PC-3 (cell line): Measurements from ENCODE around the gene MS4A18. TPM values are rescaled to one million over a fixed set of nuclear protein-coding genes. Genes with fewer than 3 reads are reported as not detected.

ENCODE experiments used
- ATAC-seq: fragments of 200-7000 bp; cut with Tn5 transposase; 2 replicates; pipeline ENCODE4 v1.9.1; 2020; ENCODE audit warnings: mild to moderate bottlenecking, moderate library complexity
- BruUV-seq: library from RNA; stranded (reverse); fragments of 400-500 nt; replicated peaks from 2 replicates; lab custom pipeline; 2021; lab: Mats Ljungman, UMichigan
- CTCF ChIA-PET: fragments of 300-600 bp; sonication (Branson Sonifier 250); formaldehyde crosslinking; loops from one replicate; lab custom pipeline; 2022; ENCODE audit warnings: antibody characterized with exemption; lab: Charles Lee
- POLR2A ChIA-PET: fragments of 300-600 bp; sonication (Branson Sonifier 250); formaldehyde crosslinking; loops from one replicate; lab custom pipeline; 2022; ENCODE audit warnings: antibody characterized with exemption; ENCODE audit not compliant: unreplicated experiment; lab: Charles Lee
- DNase-seq: peaks from one replicate; pipeline ENCODE4 v3.0.0-alpha.2; 2015
- H2AFZ ChIP-seq: fragments of 300-600 bp; sonication (generic); 2 replicates; pipeline ENCODE4 v1.6.0; 2016; ENCODE audit warnings: antibody characterized with exemption, low read length
- H3F3A ChIP-seq: fragments of 300-600 bp; sonication (generic); one replicate; pipeline ENCODE4 v1.6.0; 2017; ENCODE audit warnings: antibody characterized with exemption, low read length, control low read depth, mild to moderate bottlenecking; ENCODE audit not compliant: unreplicated experiment
- H3K27ac ChIP-seq: fragments of 300-600 bp; sonication (generic); 2 replicates; pipeline ENCODE4 v1.5.1; 2016; ENCODE audit warnings: mild to moderate bottlenecking, low read length
- H3K27me3 ChIP-seq: fragments of 300-600 bp; sonication (generic); 2 replicates; pipeline ENCODE4 v1.6.1; 2016; ENCODE audit warnings: low read length, mixed read lengths
- H3K36me3 ChIP-seq: fragments of 300-600 bp; sonication (generic); 2 replicates; pipeline ENCODE4 v1.6.1; 2016; ENCODE audit warnings: low read depth, mixed run types, low read length, mixed read lengths
- H3K4me1 ChIP-seq: fragments of 300-600 bp; sonication (generic); 2 replicates; pipeline ENCODE4 v1.5.1; 2016; ENCODE audit warnings: low read length; ENCODE audit not compliant: insufficient read depth
- H3K4me2 ChIP-seq: fragments of 300-600 bp; sonication (generic); 2 replicates; pipeline ENCODE4 v1.6.0; 2016; ENCODE audit warnings: low read length
- H3K4me3 ChIP-seq: fragments of 300-600 bp; sonication (generic); 2 replicates; pipeline ENCODE4 v1.5.1; 2016; ENCODE audit warnings: mild to moderate bottlenecking, low read length, mixed read lengths
- H3K79me2 ChIP-seq: fragments of 300-600 bp; sonication (generic); 2 replicates; pipeline ENCODE4 v1.6.1; 2017; ENCODE audit warnings: low read length, mixed read lengths
- H3K9ac ChIP-seq: fragments of 300-600 bp; sonication (generic); 2 replicates; pipeline ENCODE4 v1.6.0; 2016; ENCODE audit warnings: mild to moderate bottlenecking, low read length
- H3K9me2 ChIP-seq: fragments of 300-600 bp; sonication (generic); replicated peaks from 2 replicates; pipeline ENCODE4 v1.6.1; 2016; ENCODE audit warnings: mixed run types, low read length, mixed read lengths
- H3K9me3 ChIP-seq: fragments of 300-600 bp; sonication (generic); 2 replicates; pipeline ENCODE4 v1.6.1; 2016; ENCODE audit warnings: low read length, mixed read lengths
- H4K20me1 ChIP-seq: fragments of 300-600 bp; sonication (generic); 2 replicates; pipeline ENCODE4 v1.6.1; 2016; ENCODE audit warnings: low read length, mixed read lengths
- CTCF ChIP-seq: fragments of 300-600 bp; sonication (generic); conservative IDR thresholded peaks from 2 replicates; pipeline ENCODE4 v1.5.1; 2017; ENCODE audit warnings: antibody characterized with exemption, low read depth, mild to moderate bottlenecking, low read length
- EZH2 ChIP-seq: fragments of 300-600 bp; sonication (generic); IDR thresholded peaks from one replicate; pipeline ENCODE4 v1.6.1; 2017; ENCODE audit warnings: antibody characterized with exemption, mild to moderate bottlenecking, low read length; ENCODE audit not compliant: unreplicated experiment
- EZH2phosphoT487 ChIP-seq: fragments of 300-600 bp; sonication (generic); IDR thresholded peaks from 2 replicates; pipeline ENCODE4 v1.6.1; 2018; ENCODE audit warnings: mild to moderate bottlenecking, antibody characterized with exemption, low read length, borderline replicate concordance
- intact Hi-C: fragments of 100-400 bp; cut with micrococcal nuclease; formaldehyde crosslinking; loops from 2 replicates; pipeline ENCODE4 v1.9.0; 2023
- total RNA-seq: library from RNA; depleted of rRNA; stranded (reverse); fragments of >200 nt; gene quantifications from 2 replicates; pipeline ENCODE4 v1.2.3, GENCODE V29; 2014

The MS4A18 gene
- total RNA-seq, 1 experiment from 2014 or later: not detected

- no peak for TF ChIP-seq EZH2phosphoT487
- no peak for TF ChIP-seq EZH2
- no peak for TF ChIP-seq CTCF
- POLR2A ChIA-PET: no interaction called here
- H3K27me3 ChIP-seq: peaks cover 90% of the 10 kb centered on the region
- no peaks in the 10 kb centered on the region for H3K9me2 ChIP-seq
- no peak overlapping the region for H3K27ac ChIP-seq
- no peaks in the 10 kb centered on the region for H3K4me1 ChIP-seq
- H3K4me2 ChIP-seq: no peak overlapping the region
- no peaks in the 10 kb centered on the region for H3F3A ChIP-seq
- CTCF ChIA-PET: no interaction called here
- DNase-seq (no peak), ATAC-seq (no peak)
- no peaks in the 10 kb centered on the region for H3K36me3 ChIP-seq
- H3K9me3 ChIP-seq: no peaks in the 10 kb centered on the region
- intact Hi-C loops: no loop called here
- no peak overlapping the region for H3K4me3 ChIP-seq
- H4K20me1 ChIP-seq: no peaks in the 10 kb centered on the region
- no TSS peak for BruUV-seq
- no peaks in the 10 kb centered on the region for H3K79me2 ChIP-seq
- H2AFZ ChIP-seq: no peak overlapping the region
- H3K9ac ChIP-seq: no peak overlapping the region
Measured at GRCh38 chr11:60718524-60719316, 5.8 kb upstream of the MS4A18 start.

- ChIA-PET POLR2A (no interaction called here), CTCF (no interaction called here)
- Histone ChIP-seq H3K36me3 (no peaks in the 10 kb centered on the region), H3K4me3 (no peak overlapping the region), H3K4me1 (no peaks in the 10 kb centered on the region), H4K20me1 (no peaks in the 10 kb centered on the region), H3K27ac (no peak overlapping the region), H3K9me2 (no peaks in the 10 kb centered on the region), H3K9ac (no peak overlapping the region), H3F3A (no peaks in the 10 kb centered on the region), H3K4me2 (no peak overlapping the region), H3K79me2 (no peaks in the 10 kb centered on the region), H3K27me3 (peaks cover 95% of the 10 kb centered on the region), H3K9me3 (no peaks in the 10 kb centered on the region), H2AFZ (no peak overlapping the region)
- no peak for DNase-seq
- BruUV-seq: no TSS peak
- intact Hi-C loops: no loop called here
- ATAC-seq: no peak
- TF ChIP-seq EZH2phosphoT487 (no peak), EZH2 (no peak), CTCF (no peak)
Measured at GRCh38 chr11:60719391-60719790, 5.1 kb upstream of the MS4A18 start.

GRCh38 chr11:60720460-60720859 lies 4.1 kb upstream of the MS4A18 start:
- ATAC-seq (no peak), DNase-seq (no peak)
- H3K79me2 ChIP-seq: no peaks in the 10 kb centered on the region
- peaks cover 93% of the 10 kb centered on the region for H3K27me3 ChIP-seq
- no peaks in the 10 kb centered on the region for H4K20me1 ChIP-seq
- no peak overlapping the region for H3K4me3 ChIP-seq
- H3K36me3 ChIP-seq: no peaks in the 10 kb centered on the region
- H3K4me2 ChIP-seq: no peak overlapping the region
- intact Hi-C loops: no loop called here
- H3K9ac ChIP-seq: no peak overlapping the region
- H3K4me1 ChIP-seq: no peaks in the 10 kb centered on the region
- no peaks in the 10 kb centered on the region for H3F3A ChIP-seq
- ChIA-PET POLR2A (no interaction called here), CTCF (no interaction called here)
- no peak overlapping the region for H3K27ac ChIP-seq
- no peaks in the 10 kb centered on the region for H3K9me2 ChIP-seq
- no peak overlapping the region for H2AFZ ChIP-seq
- H3K9me3 ChIP-seq: no peaks in the 10 kb centered on the region
- no TSS peak for BruUV-seq
- TF ChIP-seq EZH2phosphoT487: no peak
- no peak for TF ChIP-seq EZH2
- TF ChIP-seq CTCF: no peak
